ENCODE data around the gene CCDC88A.
"Not testable (repeated sequence)": the region's sequence is repeated elsewhere in the genome, so short reads cannot be mapped to it uniquely, and the experiment has no call there.

Gene CCDC88A

GRCh38 chr2:55452879-55453278, 33.2 kb upstream of the CCDC88A start:
- DNase-seq (ENCODE audit: low spot score), result no peak
- TF ChIP-seq CTCF (IDR thresholded peaks at IDR 0.05; ENCODE audit: extremely low read depth, missing control alignments), result no peak

- no peak for TF ChIP-seq CTCF (IDR thresholded peaks at IDR 0.05; ENCODE audit: extremely low read depth, missing control alignments)
- no peak for DNase-seq (ENCODE audit: low spot score)
Observed at GRCh38 chr2:55451699-55452098, 32.0 kb upstream of the CCDC88A start.

- DNase-seq (ENCODE audit: low spot score), result not testable (repeated sequence)
Observed at GRCh38 chr2:55450014-55450413, 30.4 kb upstream of the CCDC88A start.

- DNase-seq (ENCODE audit: low spot score), result not testable (repeated sequence)
Observed at GRCh38 chr2:55442045-55442760, 22.5 kb upstream of the CCDC88A start.

- no peak for DNase-seq (ENCODE audit: low spot score)
- TF ChIP-seq CTCF (IDR thresholded peaks at IDR 0.05; ENCODE audit: extremely low read depth, missing control alignments), result no peak
Observed at GRCh38 chr2:55441280-55441892, 21.7 kb upstream of the CCDC88A start.

- TF ChIP-seq CTCF (IDR thresholded peaks at IDR 0.05; ENCODE audit: extremely low read depth, missing control alignments), result no peak
Observed at GRCh38 chr2:55439101-55439397, 19.4 kb upstream of the CCDC88A start.

GRCh38 chr2:55438391-55439100, 18.9 kb upstream of the CCDC88A start:
- no peak for DNase-seq (ENCODE audit: low spot score)
- no peak for TF ChIP-seq CTCF (IDR thresholded peaks at IDR 0.05; ENCODE audit: extremely low read depth, missing control alignments)

More at GRCh38 chr2:55439101-55439397, 19.4 kb upstream of the CCDC88A start:
- no peak for DNase-seq (ENCODE audit: low spot score)

GRCh38 chr2:55437515-55438390, 18.1 kb upstream of the CCDC88A start:
- no peak for TF ChIP-seq CTCF (IDR thresholded peaks at IDR 0.05; ENCODE audit: extremely low read depth, missing control alignments)
- no peak for DNase-seq (ENCODE audit: low spot score)

Measured in GM20000 (cell line).